SKM-1 (cell line): ENCODE measurements around the gene CEP126.
"Not testable (repeated sequence)": the region's sequence is repeated elsewhere in the genome, so short reads cannot be mapped to it uniquely, and the experiment has no call there.

Experiments used
- DNase-seq: peaks from one replicate; lab custom pipeline; 2025; ENCODE audit not compliant: unreplicated experiment; lab: John Stamatoyannopoulos, UW

The CEP126 gene

GRCh38 chr11:101923554-101923953 lies 8.7 kb downstream of the CEP126 start:
- DNase-seq = no peak

GRCh38 chr11:101929294-101929915 lies 14.6 kb downstream of the CEP126 start:
- DNase-seq = no peak

DNA sequence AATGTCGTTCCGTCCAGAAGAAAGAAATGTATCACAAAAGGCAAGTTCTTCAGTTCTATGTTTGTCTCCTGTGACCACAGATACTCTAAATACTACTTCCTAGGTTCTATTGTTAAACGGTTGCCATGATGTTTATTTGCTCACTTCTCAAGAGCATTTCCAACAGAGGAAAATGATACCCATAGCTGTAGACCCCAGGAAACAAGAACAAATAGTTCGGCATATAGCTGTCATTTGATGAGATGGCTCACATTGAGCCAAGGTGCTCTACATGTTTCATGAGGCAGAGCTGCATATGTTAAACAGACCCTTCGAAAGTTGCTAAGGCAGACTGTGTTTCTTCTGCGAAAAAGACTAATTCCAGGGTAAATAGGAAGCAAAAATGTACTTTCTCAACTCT lies 16.9 kb downstream of the CEP126 start:
- DNase-seq = no peak

DNA sequence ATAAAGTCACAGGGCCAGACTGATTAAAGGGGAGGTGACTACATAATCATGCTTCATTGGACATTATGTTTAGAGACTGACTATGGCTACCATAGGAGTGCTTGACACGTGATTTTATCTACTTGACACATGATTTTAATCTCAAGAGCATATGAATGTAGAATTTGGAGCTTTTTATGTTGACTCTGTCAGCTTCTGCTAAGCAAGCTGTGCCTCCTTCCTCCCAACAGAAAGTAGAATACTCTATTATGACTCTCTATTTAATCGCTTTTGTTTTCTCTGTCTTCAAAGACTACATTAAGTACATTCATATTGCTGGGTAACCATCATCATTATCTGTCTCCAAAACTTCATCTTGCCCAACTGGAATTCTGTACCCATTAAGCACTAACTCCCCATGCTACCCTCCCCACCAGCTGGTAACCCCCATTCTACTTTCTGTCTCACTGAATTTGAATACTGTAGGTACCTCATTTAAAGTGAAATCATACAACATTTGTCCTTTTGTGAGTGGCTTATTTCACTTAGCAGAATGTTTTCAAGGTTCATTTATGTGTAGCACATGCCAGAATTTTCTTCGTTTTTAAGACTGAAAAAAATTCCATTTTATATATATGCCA lies 26.2 kb downstream of the CEP126 start:
- no peak for DNase-seq

- DNase-seq = no peak
These were observed 30.1 kb downstream of the CEP126 start for GRCh38 chr11:101944923-101945322.

GRCh38 chr11:101945448-101945847 lies 30.6 kb downstream of the CEP126 start:
- DNase-seq = no peak

DNA sequence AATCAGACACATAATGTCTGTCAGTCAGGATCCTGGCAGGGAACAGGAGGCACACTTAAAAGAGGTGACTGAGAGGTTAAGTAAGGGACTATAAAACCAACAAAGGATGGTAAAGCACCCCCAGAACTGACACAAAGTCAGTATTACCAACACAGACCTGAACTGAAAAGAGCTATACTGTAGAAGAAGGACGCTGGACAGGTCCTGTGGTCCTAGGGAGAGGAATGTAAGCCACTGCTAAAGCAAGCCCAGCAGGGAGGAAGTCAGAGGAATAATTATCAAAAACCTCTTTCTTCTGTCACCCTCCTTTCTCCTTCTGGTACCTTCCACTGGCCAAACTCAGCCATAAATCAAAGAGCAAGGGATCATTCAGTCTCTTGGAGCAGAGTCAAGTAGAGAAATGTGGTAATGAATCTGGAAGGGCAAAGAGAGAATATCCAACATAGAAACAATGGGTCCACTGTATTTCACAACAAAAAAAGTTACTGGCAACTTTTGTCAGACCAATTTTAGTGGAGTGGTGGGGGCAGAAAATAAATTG lies 34.9 kb downstream of the CEP126 start:
- no peak for DNase-seq

DNA sequence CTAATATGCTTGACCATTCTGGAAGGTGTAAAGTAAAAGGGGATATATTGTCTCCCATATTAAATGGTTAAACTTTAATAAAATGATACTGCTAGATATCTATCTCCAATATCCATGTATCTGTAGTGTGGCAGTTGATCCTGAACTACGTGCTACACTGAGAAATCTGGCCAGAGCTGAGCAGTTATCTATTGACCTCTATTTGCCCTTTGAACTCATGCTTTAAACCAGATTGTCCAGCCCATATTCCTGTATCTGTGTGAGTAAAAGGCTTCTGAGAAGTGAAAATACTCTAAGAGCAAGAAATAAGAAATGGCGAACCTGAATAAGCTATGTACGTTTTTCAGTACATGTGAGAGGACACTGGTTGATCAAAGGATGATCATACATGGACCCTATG lies 40.5 kb downstream of the CEP126 start:
- DNase-seq = no peak

GRCh38 chr11:101955701-101956100 lies 40.9 kb downstream of the CEP126 start:
- DNase-seq = no peak

- no peak for DNase-seq
These were observed 45.4 kb downstream of the CEP126 start for GRCh38 chr11:101960231-101960630.

GRCh38 chr11:101964200-101964599 lies 49.4 kb downstream of the CEP126 start:
- DNase-seq = not testable (repeated sequence)

DNA sequence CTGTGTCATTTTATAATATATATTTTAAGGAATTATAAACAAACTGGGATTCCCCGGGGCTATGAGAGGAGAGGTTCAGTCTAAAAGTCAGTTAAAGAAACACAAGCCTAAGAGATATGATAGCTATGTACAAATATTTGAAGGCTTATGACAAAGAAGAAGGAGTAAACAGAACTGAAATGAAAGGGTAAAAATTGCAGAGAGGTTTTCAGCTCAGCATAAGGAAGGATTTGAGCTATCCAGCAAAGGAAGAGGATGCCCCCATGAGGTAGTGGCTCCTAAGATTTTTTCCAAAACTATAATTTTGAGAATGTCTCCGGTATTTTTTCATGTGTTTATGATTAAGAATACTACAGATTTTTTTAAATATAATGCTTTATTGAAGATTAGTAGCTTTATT lies 59.4 kb downstream of the CEP126 start:
- DNase-seq = no peak

DNA sequence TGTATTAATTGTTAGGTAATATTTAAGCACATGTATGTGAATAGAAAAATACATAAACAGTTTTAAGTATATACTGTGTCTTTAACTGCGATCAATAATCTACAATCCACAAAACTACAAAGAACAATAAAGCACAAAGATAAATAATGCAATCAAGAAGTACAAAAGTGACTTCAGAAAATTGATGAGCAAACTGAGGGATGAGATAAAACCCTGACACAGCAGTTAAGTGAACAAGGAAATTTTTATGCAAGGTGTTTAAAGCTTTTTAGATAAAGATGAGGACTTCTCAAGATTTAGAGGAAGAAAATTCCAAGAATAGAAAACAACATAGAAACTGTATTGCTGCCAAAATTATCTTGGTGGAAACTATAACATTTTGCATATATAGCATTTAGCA lies 60.0 kb downstream of the CEP126 start:
- no peak for DNase-seq

- DNase-seq = no peak
These were observed 60.9 kb downstream of the CEP126 start for GRCh38 chr11:101975734-101976133.

GRCh38 chr11:101987370-101987769 lies 72.6 kb downstream of the CEP126 start:
- DNase-seq = no peak

DNA sequence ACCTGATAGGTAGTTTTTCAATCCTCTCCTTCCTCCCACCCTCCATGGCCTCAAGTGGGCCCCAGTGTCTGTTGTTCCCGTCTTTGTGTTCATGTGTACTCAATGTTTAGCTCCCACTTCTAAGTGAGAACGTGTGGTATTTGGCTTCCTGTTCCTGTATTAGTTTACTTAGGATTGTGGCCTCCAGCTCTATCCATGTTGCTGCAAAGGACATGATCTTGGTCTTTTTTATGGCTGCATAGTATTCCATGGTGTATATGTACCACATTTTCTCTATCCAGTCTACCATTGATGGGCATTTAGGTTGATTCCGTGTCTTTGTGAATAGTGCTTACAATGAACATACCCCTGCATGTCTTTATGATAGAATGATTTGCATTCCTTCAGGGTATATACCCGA lies 78.4 kb downstream of the CEP126 start:
- DNase-seq = no peak

GRCh38 chr11:101994052-101994469 lies 79.3 kb downstream of the CEP126 start:
- not testable (repeated sequence) for DNase-seq

GRCh38 chr11:101996111-101996510 lies 81.3 kb downstream of the CEP126 start:
- no peak for DNase-seq

DNA sequence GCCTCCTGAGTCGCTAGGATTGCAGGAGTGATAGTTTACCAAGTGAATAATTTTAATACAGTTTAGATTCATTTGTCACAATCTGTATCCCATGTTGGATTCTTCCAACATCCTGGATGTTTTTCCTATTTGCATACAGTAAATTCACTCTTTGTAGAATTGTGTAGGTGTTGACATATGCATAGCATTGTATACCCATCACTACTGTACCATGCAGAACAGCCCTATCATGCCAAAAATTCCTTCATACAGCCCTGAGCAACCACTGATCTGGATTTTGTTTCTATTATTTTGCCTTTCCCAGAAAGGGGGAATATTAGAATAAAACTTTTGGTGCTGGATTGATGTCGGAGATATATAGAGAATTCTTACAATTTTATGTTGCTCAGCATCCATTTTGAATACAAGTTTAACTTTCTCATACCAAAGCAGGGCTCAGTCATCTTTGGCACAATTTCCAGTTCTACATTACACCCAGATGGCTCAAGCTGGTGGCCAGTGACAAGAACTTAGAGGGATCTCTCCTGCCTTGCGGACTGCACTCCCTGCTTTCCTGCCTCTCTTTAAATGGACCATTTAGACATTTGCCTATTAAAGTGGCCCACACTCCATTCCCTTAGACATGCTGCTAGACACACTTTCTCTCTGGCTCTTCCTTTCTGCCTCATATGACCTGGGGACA lies 87.0 kb downstream of the CEP126 start:
- no peak for DNase-seq

- no peak for DNase-seq
These were observed 89.4 kb downstream of the CEP126 start for GRCh38 chr11:102004220-102004619.

DNA sequence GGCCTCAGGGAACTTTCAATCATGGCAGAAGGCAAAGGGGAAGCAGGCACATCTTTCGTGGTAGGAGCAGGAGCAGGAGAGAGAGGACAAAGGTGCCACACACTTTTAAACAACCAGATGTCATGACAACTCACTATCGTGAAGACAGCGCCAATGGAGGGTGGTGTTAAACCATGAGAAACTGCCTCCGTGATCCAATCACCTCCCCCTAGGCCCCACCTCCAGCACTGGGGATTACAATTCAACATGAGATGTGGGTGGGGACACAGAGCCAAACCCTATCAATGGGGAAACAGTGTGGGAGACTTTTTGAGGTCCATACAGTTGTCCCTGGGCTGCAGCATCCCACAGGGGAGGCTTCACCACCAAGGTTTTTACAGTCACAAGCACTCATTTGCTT lies 90.5 kb downstream of the CEP126 start:
- DNase-seq = no peak
